ENCODE data around the gene NET1. TPM values are rescaled to one million over a fixed set of nuclear protein-coding genes. Genes with fewer than 3 reads are reported as not detected.
"Not testable (repeated sequence)": the region's sequence is repeated elsewhere in the genome, so short reads cannot be mapped to it uniquely, and the experiment has no call there.

NET1 gene
- polyA plus RNA-seq, 2 donors: 41.5 to 52.0 TPM

GRCh38 chr10:5373891-5374611, 38.3 kb upstream of the NET1 start:
- no peaks in the 10 kb centered on the region for H3K9me3 ChIP-seq (ENCODE audit: control insufficient read depth in 2 of 2, insufficient read depth in 1 of 2, low read depth in 1 of 2, low read length in 1 of 2)
- no peak overlapping the region for H3K4me3 ChIP-seq (ENCODE audit: low read depth in 1 of 2, low read length in 2 of 2)
- H3K27me3 ChIP-seq (ENCODE audit: control insufficient read depth in 1 of 2, insufficient read depth in 2 of 2, low read length in 2 of 2): no peaks in the 10 kb centered on the region
- no peaks in the 10 kb centered on the region for H3K4me1 ChIP-seq (ENCODE audit: control insufficient read depth in 2 of 2, insufficient read depth in 2 of 2, low read length in 1 of 2)
- 86 to 88% methylated on average over 18 to 20 of the region's 22 CpGs for WGBS, 2 donors
- H3K36me3 ChIP-seq (ENCODE audit: control insufficient read depth in 2 of 2, insufficient read depth in 2 of 2, low read length in 1 of 2): no peaks in the 10 kb centered on the region
- H3K27ac ChIP-seq (ENCODE audit: low read depth in 2 of 2, low read length in 1 of 2): no peak overlapping the region

- 64 to 68% methylated on average over 4 of the region's 4 CpGs for WGBS, 2 donors
- H3K27me3 ChIP-seq (ENCODE audit: control insufficient read depth in 1 of 2, insufficient read depth in 2 of 2, low read length in 2 of 2): no peaks in the 10 kb centered on the region
- no peak overlapping the region for H3K4me3 ChIP-seq (ENCODE audit: low read depth in 1 of 2, low read length in 2 of 2)
- no peaks in the 10 kb centered on the region for H3K4me1 ChIP-seq (ENCODE audit: control insufficient read depth in 2 of 2, insufficient read depth in 2 of 2, low read length in 1 of 2)
- no peaks in the 10 kb centered on the region for H3K9me3 ChIP-seq (ENCODE audit: control insufficient read depth in 2 of 2, insufficient read depth in 1 of 2, low read depth in 1 of 2, low read length in 1 of 2)
- no peaks in the 10 kb centered on the region for H3K36me3 ChIP-seq (ENCODE audit: control insufficient read depth in 2 of 2, insufficient read depth in 2 of 2, low read length in 1 of 2)
- H3K27ac ChIP-seq (ENCODE audit: low read depth in 2 of 2, low read length in 1 of 2): no peak overlapping the region
These were observed 35.9 kb upstream of the NET1 start for GRCh38 chr10:5376450-5376849.

- H3K27ac ChIP-seq (ENCODE audit: low read depth in 2 of 2, low read length in 1 of 2); H3K4me3 ChIP-seq (ENCODE audit: low read depth in 1 of 2, low read length in 2 of 2); H3K4me1 ChIP-seq (ENCODE audit: control insufficient read depth in 2 of 2, insufficient read depth in 2 of 2, low read length in 1 of 2); H3K9me3 ChIP-seq (ENCODE audit: control insufficient read depth in 2 of 2, insufficient read depth in 1 of 2, low read depth in 1 of 2, low read length in 1 of 2); H3K36me3 ChIP-seq (ENCODE audit: control insufficient read depth in 2 of 2, insufficient read depth in 2 of 2, low read length in 1 of 2); H3K27me3 ChIP-seq (ENCODE audit: control insufficient read depth in 1 of 2, insufficient read depth in 2 of 2, low read length in 2 of 2): not testable (repeated sequence)
- WGBS, 2 donors: 95% methylated on average over 5 of the region's 5 CpGs
These were observed 33.2 kb upstream of the NET1 start for GRCh38 chr10:5379202-5379601.

GRCh38 chr10:5380395-5380794, 32.0 kb upstream of the NET1 start:
- not testable (repeated sequence) for H3K4me3 ChIP-seq (ENCODE audit: low read depth in 1 of 2, low read length in 2 of 2); H3K36me3 ChIP-seq (ENCODE audit: control insufficient read depth in 2 of 2, insufficient read depth in 2 of 2, low read length in 1 of 2); H3K27ac ChIP-seq (ENCODE audit: low read depth in 2 of 2, low read length in 1 of 2); H3K27me3 ChIP-seq (ENCODE audit: control insufficient read depth in 1 of 2, insufficient read depth in 2 of 2, low read length in 2 of 2); H3K4me1 ChIP-seq (ENCODE audit: control insufficient read depth in 2 of 2, insufficient read depth in 2 of 2, low read length in 1 of 2); H3K9me3 ChIP-seq (ENCODE audit: control insufficient read depth in 2 of 2, insufficient read depth in 1 of 2, low read depth in 1 of 2, low read length in 1 of 2)
- WGBS, 2 donors: 90 to 91% methylated on average over 12 of the region's 12 CpGs

- no peaks in the 10 kb centered on the region for H3K27me3 ChIP-seq (ENCODE audit: control insufficient read depth in 1 of 2, insufficient read depth in 2 of 2, low read length in 2 of 2)
- no peaks in the 10 kb centered on the region for H3K36me3 ChIP-seq (ENCODE audit: control insufficient read depth in 2 of 2, insufficient read depth in 2 of 2, low read length in 1 of 2)
- H3K4me1 ChIP-seq (ENCODE audit: control insufficient read depth in 2 of 2, insufficient read depth in 2 of 2, low read length in 1 of 2): no peaks in the 10 kb centered on the region
- 95 to 100% methylated on average over 2 of the region's 2 CpGs for WGBS, 2 donors
- H3K9me3 ChIP-seq (ENCODE audit: control insufficient read depth in 2 of 2, insufficient read depth in 1 of 2, low read depth in 1 of 2, low read length in 1 of 2): no peaks in the 10 kb centered on the region
- no peak overlapping the region for H3K27ac ChIP-seq (ENCODE audit: low read depth in 2 of 2, low read length in 1 of 2)
- no peak overlapping the region for H3K4me3 ChIP-seq (ENCODE audit: low read depth in 1 of 2, low read length in 2 of 2)
These were observed 31.2 kb upstream of the NET1 start for GRCh38 chr10:5381187-5381586.

- Histone ChIP-seq H3K36me3 (ENCODE audit: control insufficient read depth in 2 of 2, insufficient read depth in 2 of 2, low read length in 1 of 2) (no peaks in the 10 kb centered on the region), H3K27me3 (ENCODE audit: control insufficient read depth in 1 of 2, insufficient read depth in 2 of 2, low read length in 2 of 2) (no peaks in the 10 kb centered on the region), H3K4me3 (ENCODE audit: low read depth in 1 of 2, low read length in 2 of 2) (no peak overlapping the region), H3K9me3 (ENCODE audit: control insufficient read depth in 2 of 2, insufficient read depth in 1 of 2, low read depth in 1 of 2, low read length in 1 of 2) (peaks cover 0 to 2% of the 10 kb centered on the region in 2 donors), H3K27ac (ENCODE audit: low read depth in 2 of 2, low read length in 1 of 2) (no peak overlapping the region), H3K4me1 (ENCODE audit: control insufficient read depth in 2 of 2, insufficient read depth in 2 of 2, low read length in 1 of 2) (no peaks in the 10 kb centered on the region)
- WGBS, 2 donors: 87 to 88% methylated on average over 2 of the region's 2 CpGs
These were observed 27.1 kb upstream of the NET1 start for GRCh38 chr10:5385224-5385623.

GRCh38 chr10:5387169-5387568, 25.2 kb upstream of the NET1 start:
- WGBS, 2 donors: 85 to 86% methylated on average over 5 of the region's 5 CpGs
- Histone ChIP-seq H3K27me3 (ENCODE audit: control insufficient read depth in 1 of 2, insufficient read depth in 2 of 2, low read length in 2 of 2) (no peaks in the 10 kb centered on the region), H3K4me3 (ENCODE audit: low read depth in 1 of 2, low read length in 2 of 2) (no peak overlapping the region), H3K9me3 (ENCODE audit: control insufficient read depth in 2 of 2, insufficient read depth in 1 of 2, low read depth in 1 of 2, low read length in 1 of 2) (peaks cover 0 to 2% of the 10 kb centered on the region in 2 donors), H3K36me3 (ENCODE audit: control insufficient read depth in 2 of 2, insufficient read depth in 2 of 2, low read length in 1 of 2) (no peaks in the 10 kb centered on the region), H3K4me1 (ENCODE audit: control insufficient read depth in 2 of 2, insufficient read depth in 2 of 2, low read length in 1 of 2) (no peaks in the 10 kb centered on the region), H3K27ac (ENCODE audit: low read depth in 2 of 2, low read length in 1 of 2) (no peak overlapping the region)

- WGBS, 2 donors: 98 to 100% methylated on average over 1 of the region's 1 CpG
- Histone ChIP-seq H3K27me3 (ENCODE audit: control insufficient read depth in 1 of 2, insufficient read depth in 2 of 2, low read length in 2 of 2) (no peaks in the 10 kb centered on the region), H3K36me3 (ENCODE audit: control insufficient read depth in 2 of 2, insufficient read depth in 2 of 2, low read length in 1 of 2) (no peaks in the 10 kb centered on the region), H3K4me3 (ENCODE audit: low read depth in 1 of 2, low read length in 2 of 2) (no peak overlapping the region), H3K9me3 (ENCODE audit: control insufficient read depth in 2 of 2, insufficient read depth in 1 of 2, low read depth in 1 of 2, low read length in 1 of 2) (peaks cover 0 to 6% of the 10 kb centered on the region in 2 donors), H3K27ac (ENCODE audit: low read depth in 2 of 2, low read length in 1 of 2) (no peak overlapping the region), H3K4me1 (ENCODE audit: control insufficient read depth in 2 of 2, insufficient read depth in 2 of 2, low read length in 1 of 2) (no peaks in the 10 kb centered on the region)
These were observed 21.7 kb upstream of the NET1 start for GRCh38 chr10:5390607-5391205.

GRCh38 chr10:5391790-5392189, 20.6 kb upstream of the NET1 start:
- Histone ChIP-seq H3K4me1 (ENCODE audit: control insufficient read depth in 2 of 2, insufficient read depth in 2 of 2, low read length in 1 of 2) (no peaks in the 10 kb centered on the region), H3K27me3 (ENCODE audit: control insufficient read depth in 1 of 2, insufficient read depth in 2 of 2, low read length in 2 of 2) (no peaks in the 10 kb centered on the region), H3K27ac (ENCODE audit: low read depth in 2 of 2, low read length in 1 of 2) (no peak overlapping the region), H3K36me3 (ENCODE audit: control insufficient read depth in 2 of 2, insufficient read depth in 2 of 2, low read length in 1 of 2) (no peaks in the 10 kb centered on the region), H3K4me3 (ENCODE audit: low read depth in 1 of 2, low read length in 2 of 2) (no peak overlapping the region), H3K9me3 (ENCODE audit: control insufficient read depth in 2 of 2, insufficient read depth in 1 of 2, low read depth in 1 of 2, low read length in 1 of 2) (peaks cover 0 to 6% of the 10 kb centered on the region in 2 donors)
- 88 to 94% methylated on average over 3 of the region's 3 CpGs for WGBS, 2 donors

- no peaks in the 10 kb centered on the region for H3K4me1 ChIP-seq (ENCODE audit: control insufficient read depth in 2 of 2, insufficient read depth in 2 of 2, low read length in 1 of 2)
- H3K9me3 ChIP-seq (ENCODE audit: control insufficient read depth in 2 of 2, insufficient read depth in 1 of 2, low read depth in 1 of 2, low read length in 1 of 2): peaks cover 0 to 6% of the 10 kb centered on the region in 2 donors
- no peak overlapping the region for H3K4me3 ChIP-seq (ENCODE audit: low read depth in 1 of 2, low read length in 2 of 2)
- WGBS, 2 donors: 93% methylated on average over 14 of the region's 14 CpGs
- H3K36me3 ChIP-seq (ENCODE audit: control insufficient read depth in 2 of 2, insufficient read depth in 2 of 2, low read length in 1 of 2): no peaks in the 10 kb centered on the region
- H3K27ac ChIP-seq (ENCODE audit: low read depth in 2 of 2, low read length in 1 of 2): no peak overlapping the region
- H3K27me3 ChIP-seq (ENCODE audit: control insufficient read depth in 1 of 2, insufficient read depth in 2 of 2, low read length in 2 of 2): no peaks in the 10 kb centered on the region
These were observed 18.8 kb upstream of the NET1 start for GRCh38 chr10:5393529-5393928.
